GM12801 (cell line): Measurements from ENCODE around the gene DCPS.

Source experiments
- CTCF ChIP-seq: IDR thresholded peaks from one replicate; pipeline ENCODE4 v1.5.1; 2011; ENCODE audit warnings: control low read depth; ENCODE audit not compliant: insufficient read length; ENCODE audit errors: extremely low read depth

Gene DCPS

DNA sequence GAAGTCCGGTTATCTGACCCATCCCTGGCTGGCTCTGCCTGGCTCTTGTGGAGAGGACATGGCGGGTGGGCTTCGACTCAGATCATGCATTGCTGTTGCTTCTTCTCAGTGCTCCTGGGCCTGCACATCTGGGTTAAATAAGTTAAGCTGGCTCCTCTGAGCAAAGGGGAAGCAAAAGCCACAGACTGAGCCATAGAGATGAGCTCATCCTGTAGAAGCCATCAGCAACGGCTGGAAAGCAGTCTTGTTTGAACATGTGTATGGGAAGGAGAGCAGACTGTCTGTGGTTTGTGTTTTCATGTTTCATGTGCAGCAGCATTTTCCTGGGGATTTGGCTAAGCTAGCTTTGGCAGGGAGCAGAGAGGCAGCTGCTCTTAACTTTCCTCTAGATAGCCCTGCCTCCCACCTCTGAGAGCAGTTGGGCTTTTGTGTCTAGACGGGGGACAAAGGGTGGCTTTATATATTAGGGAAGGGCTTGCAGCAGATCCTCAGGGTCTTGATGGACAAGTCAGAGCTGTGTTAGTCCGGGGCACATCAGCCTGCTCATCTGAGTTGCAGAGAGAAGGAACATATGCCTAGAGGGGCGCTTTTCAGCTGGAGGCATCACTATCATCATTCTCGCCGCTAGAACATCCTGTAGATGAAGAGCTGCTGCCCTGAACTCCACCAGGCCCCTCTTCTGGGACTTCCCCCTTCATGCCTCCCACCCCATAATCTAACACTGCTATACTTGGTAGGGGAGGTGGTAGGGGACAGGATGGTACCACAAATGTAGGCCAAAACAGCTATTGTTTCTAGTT is 14.9 kb downstream of the DCPS start:
- no peak for TF ChIP-seq CTCF

DNA sequence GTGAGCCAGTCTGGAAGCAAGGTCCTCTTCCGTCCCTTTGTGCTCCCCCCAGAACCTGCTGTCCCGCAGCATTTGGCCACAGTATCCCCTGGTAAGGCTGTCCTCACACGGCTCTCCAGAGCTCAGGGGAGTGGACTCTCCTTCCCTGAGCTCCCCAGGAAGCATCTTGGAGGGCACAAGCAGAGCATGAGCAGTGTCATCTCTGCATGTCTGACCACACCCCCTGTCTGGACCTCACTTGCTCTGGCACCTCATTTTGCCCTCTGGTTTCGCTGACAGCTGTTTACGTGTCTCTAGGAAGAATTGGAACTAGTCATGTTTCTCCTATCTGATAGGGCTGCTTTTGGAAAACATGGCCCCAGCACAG is 15.5 kb downstream of the DCPS start:
- TF ChIP-seq CTCF, result no peak

- no peak for TF ChIP-seq CTCF
These were observed 19.1 kb downstream of the DCPS start for GRCh38 chr11:126322996-126323395.

DNA sequence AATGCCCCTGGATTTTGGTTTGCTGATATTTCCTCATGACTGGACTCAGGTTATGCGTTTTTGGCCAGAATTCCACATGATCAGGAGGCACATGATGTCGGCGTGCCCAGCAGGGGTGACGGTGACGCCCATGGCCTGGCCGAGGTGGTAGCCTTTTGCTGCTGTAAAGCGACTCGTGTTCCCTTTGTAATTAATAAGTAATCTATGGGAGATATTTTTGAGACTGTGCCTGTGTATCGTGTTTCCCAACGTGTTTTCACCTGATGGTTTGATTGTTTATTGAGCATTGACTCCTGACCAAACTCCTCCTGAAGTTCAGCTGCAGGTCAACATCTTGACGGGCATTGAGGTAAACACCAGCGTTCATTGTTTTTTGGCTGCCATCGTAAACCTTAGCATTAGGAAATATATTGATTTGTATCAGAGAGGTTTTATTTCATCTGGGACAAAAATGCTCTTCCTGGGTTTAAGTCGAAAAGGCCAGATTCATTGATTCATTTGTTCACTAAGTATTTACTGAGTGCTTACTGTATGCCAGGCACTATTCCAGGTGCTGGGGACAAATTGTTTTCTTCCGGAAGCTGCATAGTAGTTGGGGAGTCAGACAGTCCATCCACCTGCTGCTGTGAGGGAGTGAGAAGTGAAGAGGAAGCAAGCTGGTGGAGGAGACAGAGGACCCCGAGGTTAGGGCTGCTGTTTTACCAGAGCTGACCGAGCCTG is 23.6 kb downstream of the DCPS start:
- no peak for TF ChIP-seq CTCF

GRCh38 chr11:126328001-126328390 is 24.1 kb downstream of the DCPS start:
- TF ChIP-seq CTCF, result no peak

DNA sequence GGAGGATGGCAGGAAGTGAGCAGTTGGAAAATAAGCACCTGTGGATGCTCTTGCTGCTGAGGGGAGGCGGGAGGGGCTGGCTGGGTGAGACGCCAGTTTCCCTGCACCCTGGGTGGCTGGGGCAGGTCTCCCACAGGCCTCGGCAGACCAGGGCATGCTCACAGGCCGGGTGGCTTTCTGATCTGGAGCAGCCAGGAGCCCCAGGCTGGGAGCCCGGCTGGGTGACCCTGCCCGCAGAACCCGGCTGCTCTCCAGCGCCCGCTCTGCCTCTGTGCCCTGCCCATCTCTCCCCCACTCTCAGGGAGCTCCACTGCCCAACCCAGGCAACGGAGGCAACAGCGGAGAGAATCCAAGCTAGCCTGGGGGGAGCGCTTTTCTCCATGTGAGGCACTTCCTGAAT is 24.6 kb downstream of the DCPS start:
- no peak for TF ChIP-seq CTCF

DNA sequence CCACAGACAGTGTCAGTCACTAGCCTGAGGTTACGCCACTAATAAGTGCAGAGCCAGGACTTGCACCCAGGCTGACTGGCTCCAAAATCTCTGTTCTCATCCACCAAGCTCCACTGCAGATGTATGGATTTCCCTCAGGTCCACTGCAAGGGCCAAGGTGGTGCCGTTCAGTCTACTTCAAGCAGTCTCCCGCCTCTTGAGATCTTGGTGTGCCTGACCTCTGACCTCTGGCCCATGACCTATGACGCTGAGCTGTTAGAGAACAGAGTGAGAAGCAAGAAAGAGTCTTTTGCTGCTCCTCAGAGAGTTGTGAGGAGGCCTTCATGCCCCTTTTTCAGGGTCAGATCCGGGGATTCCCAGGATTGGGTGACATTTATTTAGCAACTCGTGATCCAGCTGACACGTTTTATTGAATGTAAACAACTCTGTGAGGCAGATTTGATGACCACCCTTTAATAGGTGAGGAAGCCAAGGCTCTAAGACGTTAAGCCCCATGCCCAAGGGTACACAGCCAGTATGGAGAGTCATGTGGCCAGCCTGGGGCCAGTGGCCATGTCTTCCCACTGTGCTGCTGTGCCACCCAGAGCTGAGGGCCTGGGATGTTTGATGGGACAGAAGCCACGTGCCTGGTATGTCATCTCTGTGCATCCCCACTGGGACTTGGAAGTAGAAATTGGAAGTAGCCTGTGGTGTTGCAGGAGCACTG is 25.2 kb downstream of the DCPS start:
- no peak for TF ChIP-seq CTCF
